ENCODE data around the gene TBX21.

DNA sequence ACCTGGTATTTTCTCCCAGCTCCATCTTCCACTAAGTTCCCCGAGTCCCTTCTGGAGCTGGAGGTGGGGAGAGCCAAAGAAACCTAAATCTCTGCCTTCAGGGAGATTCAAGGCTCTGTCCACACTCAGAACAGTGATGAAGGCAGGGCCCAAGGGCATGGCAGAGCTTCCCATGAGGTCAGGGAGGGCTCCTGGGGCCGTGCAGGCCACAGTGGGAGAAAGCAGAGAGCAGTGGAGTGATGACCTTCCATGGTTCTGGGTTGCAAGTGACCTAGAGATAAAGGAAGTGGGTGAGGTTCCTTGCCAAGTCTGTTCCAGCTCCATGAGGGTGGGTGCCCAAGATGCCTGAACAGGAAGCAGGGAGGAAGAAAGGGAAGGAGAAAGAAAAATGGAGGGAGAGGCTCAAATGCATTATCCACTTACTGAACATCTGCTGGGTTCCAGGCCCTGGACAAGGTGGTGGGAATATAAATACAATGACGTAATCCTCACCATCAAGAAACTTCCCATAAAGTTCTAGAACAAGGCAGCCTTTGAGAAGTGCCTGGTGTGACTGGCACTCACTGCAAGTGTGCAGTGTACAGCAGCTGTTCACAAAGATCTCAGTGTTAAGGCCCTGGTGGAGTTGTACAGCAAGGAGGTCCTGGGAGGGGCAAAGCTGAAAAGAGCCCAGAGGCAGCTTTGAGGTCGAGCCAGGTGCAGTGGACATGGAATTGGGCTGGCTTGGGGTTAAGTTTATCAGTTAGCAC, 25.8 kb upstream of the TBX21 start:
- no peak for TF ChIP-seq RAD21 (CRISPR knock-in tag; conservative IDR thresholded peaks at IDR 0.05 in 1 of 2, IDR thresholded peaks at IDR 0.05 in 1 of 2)
- TF ChIP-seq, protein P1, sequence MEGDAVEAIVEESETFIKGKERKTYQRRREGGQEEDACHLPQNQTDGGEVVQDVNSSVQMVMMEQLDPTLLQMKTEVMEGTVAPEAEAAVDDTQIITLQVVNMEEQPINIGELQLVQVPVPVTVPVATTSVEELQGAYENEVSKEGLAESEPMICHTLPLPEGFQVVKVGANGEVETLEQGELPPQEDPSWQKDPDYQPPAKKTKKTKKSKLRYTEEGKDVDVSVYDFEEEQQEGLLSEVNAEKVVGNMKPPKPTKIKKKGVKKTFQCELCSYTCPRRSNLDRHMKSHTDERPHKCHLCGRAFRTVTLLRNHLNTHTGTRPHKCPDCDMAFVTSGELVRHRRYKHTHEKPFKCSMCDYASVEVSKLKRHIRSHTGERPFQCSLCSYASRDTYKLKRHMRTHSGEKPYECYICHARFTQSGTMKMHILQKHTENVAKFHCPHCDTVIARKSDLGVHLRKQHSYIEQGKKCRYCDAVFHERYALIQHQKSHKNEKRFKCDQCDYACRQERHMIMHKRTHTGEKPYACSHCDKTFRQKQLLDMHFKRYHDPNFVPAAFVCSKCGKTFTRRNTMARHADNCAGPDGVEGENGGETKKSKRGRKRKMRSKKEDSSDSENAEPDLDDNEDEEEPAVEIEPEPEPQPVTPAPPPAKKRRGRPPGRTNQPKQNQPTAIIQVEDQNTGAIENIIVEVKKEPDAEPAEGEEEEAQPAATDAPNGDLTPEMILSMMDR (IDR thresholded peaks at IDR 0.05 in 2 of 3, conservative IDR thresholded peaks at IDR 0.05 in 1 of 3; ENCODE audit: insufficient read depth in 2 of 3, low read depth in 1 of 3, low read length in 3 of 3) = no peak
- no peak for TF ChIP-seq TCF7L2 (IDR thresholded peaks at IDR 0.05; ENCODE audit: low read depth, low read length)
- TF ChIP-seq ZKSCAN1 (IDR thresholded peaks at IDR 0.05; ENCODE audit: low read depth, low read length) = no peak
- TF ChIP-seq, protein P2, sequence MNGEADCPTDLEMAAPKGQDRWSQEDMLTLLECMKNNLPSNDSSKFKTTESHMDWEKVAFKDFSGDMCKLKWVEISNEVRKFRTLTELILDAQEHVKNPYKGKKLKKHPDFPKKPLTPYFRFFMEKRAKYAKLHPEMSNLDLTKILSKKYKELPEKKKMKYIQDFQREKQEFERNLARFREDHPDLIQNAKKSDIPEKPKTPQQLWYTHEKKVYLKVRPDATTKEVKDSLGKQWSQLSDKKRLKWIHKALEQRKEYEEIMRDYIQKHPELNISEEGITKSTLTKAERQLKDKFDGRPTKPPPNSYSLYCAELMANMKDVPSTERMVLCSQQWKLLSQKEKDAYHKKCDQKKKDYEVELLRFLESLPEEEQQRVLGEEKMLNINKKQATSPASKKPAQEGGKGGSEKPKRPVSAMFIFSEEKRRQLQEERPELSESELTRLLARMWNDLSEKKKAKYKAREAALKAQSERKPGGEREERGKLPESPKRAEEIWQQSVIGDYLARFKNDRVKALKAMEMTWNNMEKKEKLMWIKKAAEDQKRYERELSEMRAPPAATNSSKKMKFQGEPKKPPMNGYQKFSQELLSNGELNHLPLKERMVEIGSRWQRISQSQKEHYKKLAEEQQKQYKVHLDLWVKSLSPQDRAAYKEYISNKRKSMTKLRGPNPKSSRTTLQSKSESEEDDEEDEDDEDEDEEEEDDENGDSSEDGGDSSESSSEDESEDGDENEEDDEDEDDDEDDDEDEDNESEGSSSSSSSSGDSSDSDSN (IDR thresholded peaks at IDR 0.05; ENCODE audit: borderline replicate concordance in 1 of 2, low read depth in 2 of 2, low read length in 2 of 2) = no peak
- TF ChIP-seq PRPF4 (IDR thresholded peaks at IDR 0.05; ENCODE audit: insufficient read depth, low read depth, low read length, poor library complexity, severe bottlenecking) = no peak
- TF ChIP-seq NFYB (IDR thresholded peaks at IDR 0.05; ENCODE audit: extremely low read depth, insufficient read length) = no peak
- TF ChIP-seq, protein P3, sequence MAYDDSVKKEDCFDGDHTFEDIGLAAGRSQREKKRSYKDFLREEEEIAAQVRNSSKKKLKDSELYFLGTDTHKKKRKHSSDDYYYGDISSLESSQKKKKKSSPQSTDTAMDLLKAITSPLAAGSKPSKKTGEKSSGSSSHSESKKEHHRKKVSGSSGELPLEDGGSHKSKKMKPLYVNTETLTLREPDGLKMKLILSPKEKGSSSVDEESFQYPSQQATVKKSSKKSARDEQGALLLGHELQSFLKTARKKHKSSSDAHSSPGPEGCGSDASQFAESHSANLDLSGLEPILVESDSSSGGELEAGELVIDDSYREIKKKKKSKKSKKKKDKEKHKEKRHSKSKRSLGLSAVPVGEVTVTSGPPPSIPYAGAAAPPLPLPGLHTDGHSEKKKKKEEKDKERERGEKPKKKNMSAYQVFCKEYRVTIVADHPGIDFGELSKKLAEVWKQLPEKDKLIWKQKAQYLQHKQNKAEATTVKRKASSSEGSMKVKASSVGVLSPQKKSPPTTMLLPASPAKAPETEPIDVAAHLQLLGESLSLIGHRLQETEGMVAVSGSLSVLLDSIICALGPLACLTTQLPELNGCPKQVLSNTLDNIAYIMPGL (CRISPR knock-in tag; IDR thresholded peaks at IDR 0.05) = no peak

Measured in K562 (cell line).